A204.1 (cell line): ENCODE measurements around the gene DCLK2.

ENCODE experiments used
- FAIRE-seq: peaks from 2 replicates; lab custom pipeline; 2012; peaks lifted over from hg19 to GRCh38; lab: Jason Lieb, UNC

The DCLK2 gene

GRCh38 chr4:150070464-150071170 is 7.6 kb upstream of the DCLK2 start:
- no peak for FAIRE-seq

DNA sequence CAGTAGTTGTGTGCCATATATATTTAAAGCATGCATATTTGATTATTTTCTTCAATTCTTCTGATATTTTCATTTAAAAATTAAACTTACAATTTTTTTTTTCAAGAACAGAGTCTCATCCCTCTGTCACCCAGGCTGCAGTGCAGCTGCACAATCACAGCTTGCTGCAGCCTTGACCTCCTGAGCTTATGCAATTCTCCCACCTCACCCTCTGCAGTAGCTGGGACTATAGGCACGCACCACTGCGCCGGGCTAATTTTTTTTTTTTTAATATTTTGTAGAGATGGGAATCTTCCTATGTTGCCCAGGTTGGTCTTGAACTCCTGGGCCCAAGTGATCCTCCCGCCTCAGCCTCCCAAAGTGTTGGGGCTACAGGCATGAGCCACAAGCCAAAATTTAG is 5.8 kb upstream of the DCLK2 start:
- no peak for FAIRE-seq

GRCh38 chr4:150072906-150073714 is 5.1 kb upstream of the DCLK2 start:
- FAIRE-seq, result no peak

- FAIRE-seq, result no peak
These were observed 4.2 kb upstream of the DCLK2 start for GRCh38 chr4:150074064-150074463.

GRCh38 chr4:150078579-150079080 is 385 bp downstream of the DCLK2 start:
- no peak for FAIRE-seq

- FAIRE-seq, result no peak
These were observed 886 bp downstream of the DCLK2 start for GRCh38 chr4:150079081-150079581.

DNA sequence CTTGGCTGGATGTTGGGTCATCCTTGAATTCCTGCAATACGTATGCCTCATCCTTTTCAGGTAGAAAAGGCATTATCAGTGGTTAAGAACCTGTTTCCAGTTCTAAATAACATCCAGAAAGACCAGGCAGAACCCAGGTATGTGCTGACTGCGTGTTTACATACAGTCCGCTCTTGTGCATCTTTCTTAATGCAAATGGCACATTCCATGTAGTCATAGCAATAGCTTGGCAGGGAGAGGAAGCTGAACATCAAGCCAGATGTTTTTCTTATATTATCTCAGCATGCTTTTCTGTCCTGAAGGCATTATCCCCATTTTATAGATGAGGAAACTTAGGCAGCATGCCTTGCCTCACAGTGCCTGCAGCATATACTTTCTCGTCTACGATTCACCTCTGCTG is 2.1 kb downstream of the DCLK2 start:
- no peak for FAIRE-seq

DNA sequence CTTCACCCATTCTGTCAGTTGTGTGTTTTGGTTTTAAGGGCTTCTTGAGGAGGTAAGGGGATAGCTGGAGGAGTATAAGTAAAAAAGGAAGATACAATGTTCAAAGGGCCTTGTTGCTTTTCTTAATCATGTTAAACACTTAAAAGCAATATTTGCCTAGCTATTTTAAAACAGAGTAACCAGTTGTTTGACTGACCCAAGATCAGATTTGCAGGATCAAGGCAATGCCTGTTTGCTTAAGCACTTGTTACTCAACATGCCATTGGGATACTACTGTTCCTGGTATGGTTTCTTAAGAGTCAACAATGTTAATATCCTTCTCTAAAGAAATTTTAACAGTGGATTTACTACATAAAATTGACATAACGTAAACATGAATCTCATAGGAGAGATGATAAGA is 2.6 kb downstream of the DCLK2 start:
- FAIRE-seq, result no peak

GRCh38 chr4:150082241-150082640 is 4.0 kb downstream of the DCLK2 start:
- no peak for FAIRE-seq

- FAIRE-seq, result no peak
These were observed 8.8 kb downstream of the DCLK2 start for GRCh38 chr4:150087006-150087405.

DNA sequence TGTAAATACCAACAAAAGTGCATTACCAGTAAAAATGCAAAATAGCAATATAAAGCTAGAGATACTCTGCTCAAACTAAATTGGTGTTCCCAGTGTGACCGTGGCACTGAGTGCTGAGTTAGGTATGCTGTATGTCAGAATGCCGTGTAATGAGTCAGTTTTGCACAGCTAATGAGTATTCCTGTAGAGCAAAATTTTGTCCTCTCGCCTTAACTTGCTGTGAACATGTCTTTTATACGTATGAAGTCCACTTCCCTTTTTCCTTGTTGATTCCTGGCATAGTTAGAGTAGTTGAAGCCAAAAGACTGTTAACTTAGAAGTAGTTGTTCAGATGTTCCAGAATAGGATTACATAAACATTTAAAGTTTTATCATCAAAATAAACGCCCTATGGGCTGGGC is 11.5 kb downstream of the DCLK2 start:
- FAIRE-seq, result no peak

DNA sequence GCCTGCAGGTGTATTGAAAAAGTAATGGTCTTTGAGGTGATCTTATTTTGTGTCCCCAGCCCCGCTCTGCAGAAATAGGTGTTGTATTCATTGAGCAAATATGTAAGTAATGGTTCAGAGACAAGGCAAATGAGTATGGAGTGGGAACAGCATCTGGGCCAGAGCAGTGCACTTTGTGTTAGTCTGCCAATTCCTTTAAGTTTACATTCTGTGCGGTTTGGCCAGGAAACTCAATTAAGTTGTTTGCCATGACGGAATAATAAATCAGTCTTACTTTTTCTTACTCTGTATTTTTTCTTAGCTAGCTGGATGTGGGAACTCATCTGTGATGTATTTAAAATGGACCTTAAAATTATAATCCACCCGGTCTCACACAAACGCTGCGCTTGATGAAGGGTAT is 12.6 kb downstream of the DCLK2 start:
- FAIRE-seq, result no peak

GRCh38 chr4:150094676-150095075 is 16.4 kb downstream of the DCLK2 start:
- no peak for FAIRE-seq

DNA sequence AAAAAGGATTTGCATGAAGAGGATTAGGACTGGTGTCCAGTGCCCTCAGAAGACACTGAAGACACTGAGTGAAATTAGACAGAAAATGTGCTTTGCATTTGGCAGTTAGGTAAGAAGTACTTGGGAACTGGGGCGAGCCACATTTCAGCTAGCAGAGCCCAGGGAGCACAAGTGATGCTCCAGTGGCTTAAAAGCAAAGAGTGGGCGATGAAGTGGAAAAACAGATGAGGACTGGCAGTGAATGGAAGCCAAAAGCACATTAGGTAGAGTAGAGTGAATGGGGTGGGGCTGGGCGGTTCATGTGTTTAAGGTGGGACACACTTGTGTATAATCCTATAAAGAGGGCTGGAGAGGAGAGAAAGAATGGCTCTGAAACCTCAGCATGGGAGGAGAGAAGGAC is 18.4 kb downstream of the DCLK2 start:
- FAIRE-seq, result no peak

DNA sequence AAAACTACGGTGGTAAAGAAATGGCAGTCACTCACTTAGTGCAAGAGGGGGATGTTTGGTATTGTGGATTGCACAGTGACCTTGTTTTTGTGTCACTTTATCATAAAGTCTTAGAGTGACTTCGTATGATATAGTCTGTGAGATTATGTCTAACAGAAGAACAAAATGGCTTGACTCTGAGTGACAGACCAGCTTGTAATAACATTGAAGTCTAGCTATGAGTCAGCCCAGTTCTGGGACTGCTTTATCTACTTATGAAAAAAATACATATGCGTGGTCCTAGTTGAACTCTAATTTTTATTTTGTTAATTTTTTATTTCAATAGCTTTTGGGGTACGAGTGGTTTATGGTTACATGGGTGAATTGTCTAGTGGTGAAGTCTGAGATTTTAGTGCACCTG is 20.0 kb downstream of the DCLK2 start:
- FAIRE-seq, result no peak

DNA sequence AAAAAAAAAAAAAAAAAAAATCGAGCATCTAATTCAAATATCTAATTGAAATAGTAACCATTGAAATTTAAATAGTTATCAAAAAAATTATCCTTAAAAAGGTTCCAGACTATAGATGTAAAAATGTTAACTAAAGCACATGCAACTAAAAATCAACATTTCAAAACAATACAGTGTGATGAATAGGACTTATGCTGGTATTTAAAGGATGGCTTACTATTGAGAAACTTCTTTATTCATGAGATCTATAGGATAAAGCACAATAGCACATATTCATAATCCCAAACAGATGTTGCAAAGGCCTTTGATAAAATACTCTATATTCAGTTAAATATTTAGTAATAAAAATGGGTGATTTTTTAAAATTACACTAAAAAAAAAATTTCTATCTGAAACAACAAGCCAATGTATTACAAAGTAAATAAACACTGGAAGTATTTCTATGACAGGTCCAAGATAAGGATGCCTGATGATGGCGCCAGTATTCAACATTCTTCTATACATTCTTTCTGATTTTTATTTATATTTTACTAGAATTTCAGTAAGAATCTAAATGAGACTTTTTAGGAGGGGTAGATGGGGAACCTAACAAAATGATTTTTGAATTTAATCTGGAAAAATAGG is 26.3 kb downstream of the DCLK2 start:
- peak; percentile 54 for FAIRE-seq

GRCh38 chr4:150106886-150107285 is 28.6 kb downstream of the DCLK2 start:
- FAIRE-seq, result no peak

DNA sequence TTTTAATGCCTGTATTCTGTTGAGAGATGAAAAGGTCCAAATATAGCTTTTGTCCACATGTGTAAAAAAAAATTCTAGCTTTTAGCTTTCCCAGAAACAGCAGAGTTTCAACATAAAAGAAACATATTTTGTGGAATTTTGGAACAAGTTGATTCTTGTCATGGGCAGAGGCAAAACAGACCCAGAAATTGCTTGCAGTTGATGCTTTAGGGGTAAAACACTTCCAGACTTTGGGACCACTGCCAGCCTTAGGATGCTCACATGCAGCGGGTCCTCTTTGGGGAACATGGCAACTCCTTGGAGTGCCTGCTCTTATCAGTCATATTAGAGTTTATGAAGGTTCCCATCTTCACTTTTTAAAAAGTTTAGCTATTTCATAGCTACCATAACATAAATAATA is 30.4 kb downstream of the DCLK2 start:
- FAIRE-seq, result no peak

DNA sequence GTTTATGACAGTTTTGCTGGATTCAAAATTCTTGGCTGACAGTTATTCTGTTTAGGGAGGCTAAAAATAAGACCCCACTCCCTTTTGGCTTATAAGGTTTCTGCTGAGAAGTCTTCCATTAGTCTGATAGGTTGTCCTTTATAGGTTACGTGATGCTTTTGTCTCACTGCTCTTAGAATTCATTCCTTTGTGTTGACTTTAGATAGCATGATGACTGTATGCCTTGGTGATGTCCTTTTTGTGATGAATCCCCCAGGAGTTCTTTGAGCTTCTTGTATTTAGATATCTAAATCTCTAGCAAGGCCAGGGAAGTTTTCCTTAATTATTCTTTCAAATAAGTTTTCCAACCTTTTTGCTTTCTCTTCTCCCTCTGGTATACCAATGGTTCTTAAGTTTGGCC is 36.4 kb downstream of the DCLK2 start:
- FAIRE-seq, result no peak

- no peak for FAIRE-seq
These were observed 37.6 kb downstream of the DCLK2 start for GRCh38 chr4:150115851-150116250.

GRCh38 chr4:150116506-150116905 is 38.3 kb downstream of the DCLK2 start:
- no peak for FAIRE-seq

DNA sequence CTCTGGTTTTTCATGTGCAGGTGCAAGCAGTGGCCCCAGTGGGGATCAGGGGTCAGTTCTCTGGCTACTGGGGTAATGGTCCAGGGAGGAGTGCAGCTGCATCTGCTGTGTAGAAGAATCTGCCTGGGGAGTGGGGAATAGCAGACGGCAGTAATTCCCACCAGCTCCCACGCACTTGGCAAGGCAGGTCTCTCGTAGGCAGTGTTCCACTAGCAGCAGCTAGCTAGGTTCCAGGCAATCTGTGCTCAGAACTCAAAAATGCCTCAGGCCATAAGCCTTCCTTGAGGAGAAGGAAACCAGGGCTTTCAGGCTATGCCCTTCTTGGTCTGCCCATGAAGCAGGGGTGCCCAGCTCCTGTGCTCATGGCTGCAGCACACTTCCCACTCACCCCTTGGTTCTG is 38.8 kb downstream of the DCLK2 start:
- no peak for FAIRE-seq

- FAIRE-seq, result no peak
These were observed 39.4 kb downstream of the DCLK2 start for GRCh38 chr4:150117629-150118028.
